HEK293 (cell line): ENCODE data around the gene EHD1.

Experiments
- BCL11A ChIP-seq: fragments of 450-650 bp; formaldehyde crosslinking; IDR thresholded peaks from 2 replicates; pipeline ENCODE4 v1.5.1; 2016; ENCODE audit warnings: low read depth, missing biosample characterization, missing genetic modification characterization
- MZF1 ChIP-seq: fragments of 450-650 bp; formaldehyde crosslinking; IDR thresholded peaks from 2 replicates; pipeline ENCODE4 v1.5.1; 2017; ENCODE audit warnings: missing biosample characterization, missing genetic modification characterization, borderline replicate concordance
- PATZ1 ChIP-seq: fragments of 450-650 bp; formaldehyde crosslinking; IDR thresholded peaks from 2 replicates; pipeline ENCODE4 v1.5.1; 2016; ENCODE audit warnings: missing biosample characterization, missing genetic modification characterization
- PBX3 ChIP-seq: sonication (generic); formaldehyde crosslinking; IDR thresholded peaks from 2 replicates; pipeline ENCODE4 v1.8.1; 2022; ENCODE audit warnings: mild to moderate bottlenecking, moderate library complexity, missing genetic modification reagents
- SCRT2 ChIP-seq: fragments of 450-650 bp; formaldehyde crosslinking; IDR thresholded peaks from 2 replicates; pipeline ENCODE4 v1.5.1; 2016; ENCODE audit warnings: missing biosample characterization, missing genetic modification characterization
- TSHZ1 ChIP-seq: fragments of 450-650 bp; formaldehyde crosslinking; IDR thresholded peaks from 2 replicates; pipeline ENCODE4 v1.5.1; 2016; ENCODE audit warnings: missing biosample characterization, missing genetic modification characterization, borderline replicate concordance
- ZBTB10 ChIP-seq: fragments of 450-650 bp; formaldehyde crosslinking; IDR thresholded peaks from 2 replicates; pipeline ENCODE4 v1.5.1; 2016; ENCODE audit warnings: missing biosample characterization, missing genetic modification characterization
- ZBTB6 ChIP-seq: fragments of 450-650 bp; formaldehyde crosslinking; IDR thresholded peaks from 2 replicates; pipeline ENCODE4 v1.5.1; 2017; ENCODE audit warnings: missing biosample characterization, missing genetic modification characterization
- ZBTB7A ChIP-seq: fragments of 450-650 bp; formaldehyde crosslinking; IDR thresholded peaks from 2 replicates; pipeline ENCODE4 v1.5.1; 2016; ENCODE audit warnings: low read depth, missing biosample characterization, missing genetic modification characterization
- ZNF114 ChIP-seq: fragments of 450-650 bp; formaldehyde crosslinking; IDR thresholded peaks from 2 replicates; pipeline ENCODE4 v1.5.0; 2017; ENCODE audit warnings: missing biosample characterization, missing genetic modification characterization
- ZNF174 ChIP-seq: fragments of 450-650 bp; formaldehyde crosslinking; IDR thresholded peaks from 2 replicates; pipeline ENCODE4 v1.5.0; 2017; ENCODE audit warnings: missing biosample characterization, mild to moderate bottlenecking, missing genetic modification characterization
- ZNF398 ChIP-seq: fragments of 450-650 bp; formaldehyde crosslinking; IDR thresholded peaks from 2 replicates; pipeline ENCODE4 v1.5.1; 2017; ENCODE audit warnings: missing biosample characterization, missing genetic modification characterization
- ZNF423 ChIP-seq: fragments of 450-650 bp; formaldehyde crosslinking; IDR thresholded peaks from 2 replicates; pipeline ENCODE4 v1.5.1; 2016; ENCODE audit warnings: missing biosample characterization, missing genetic modification characterization
- ZNF513 ChIP-seq: fragments of 450-650 bp; IDR thresholded peaks from 2 replicates; pipeline ENCODE4 v1.5.1; 2018; ENCODE audit warnings: missing biosample characterization, missing genetic modification characterization
- ZNF571 ChIP-seq: fragments of 450-650 bp; formaldehyde crosslinking; IDR thresholded peaks from 2 replicates; pipeline ENCODE4 v1.5.0; 2017; ENCODE audit warnings: missing biosample characterization, missing genetic modification characterization
- ZNF585B ChIP-seq: fragments of 450-650 bp; formaldehyde crosslinking; IDR thresholded peaks from 2 replicates; pipeline ENCODE4 v1.5.1; 2016; ENCODE audit warnings: missing biosample characterization, missing genetic modification characterization
- ZNF610 ChIP-seq: fragments of 450-650 bp; formaldehyde crosslinking; IDR thresholded peaks from 2 replicates; pipeline ENCODE4 v1.5.1; 2016; ENCODE audit warnings: missing biosample characterization, missing genetic modification characterization, borderline replicate concordance
- ZNF626 ChIP-seq: fragments of 450-650 bp; sonication (Bioruptor Pico); formaldehyde crosslinking; IDR thresholded peaks from 2 replicates; pipeline ENCODE4 v1.5.1; 2018; ENCODE audit warnings: missing biosample characterization, missing genetic modification characterization, inconsistent platforms
- ZNF645 ChIP-seq: fragments of 450-650 bp; formaldehyde crosslinking; IDR thresholded peaks from 2 replicates; pipeline ENCODE4; 2016; ENCODE audit warnings: missing biosample characterization, missing genetic modification characterization
- ZNF654 ChIP-seq: fragments of 450-650 bp; formaldehyde crosslinking; IDR thresholded peaks from 2 replicates; pipeline ENCODE4 v1.5.1; 2016; ENCODE audit warnings: low read depth, missing biosample characterization, missing genetic modification characterization
- ZNF658 ChIP-seq: fragments of 450-650 bp; formaldehyde crosslinking; IDR thresholded peaks from 2 replicates; pipeline ENCODE4; 2016; ENCODE audit warnings: missing biosample characterization, missing genetic modification characterization
- ZNF701 ChIP-seq: fragments of 450-650 bp; formaldehyde crosslinking; IDR thresholded peaks from 2 replicates; pipeline ENCODE4 v1.5.1; 2016; ENCODE audit warnings: missing biosample characterization, missing genetic modification characterization
- ZSCAN23 ChIP-seq: fragments of 450-650 bp; formaldehyde crosslinking; IDR thresholded peaks from 2 replicates; pipeline ENCODE4 v1.5.1; 2016; ENCODE audit warnings: missing biosample characterization, missing genetic modification characterization

Gene EHD1

GRCh38 chr11:64844330-64845128 is 33.9 kb downstream of the EHD1 start, which contains the start of gene CDC42BPG (continued):
- TF ChIP-seq ZBTB10 (0 out of 2 replicates have a peak, but pooled peaks have one; percentile 46), SCRT2 (tag by site-specific recombination) (no peak), ZNF585B (tag by site-specific recombination) (no peak), BCL11A (tag by site-specific recombination) (no peak), ZNF654 (no peak), ZNF174 (tag by site-specific recombination) (no peak), ZNF423 (peak; percentile 76; the same call in 1 of the 2 replicates), ZNF645 (tag by site-specific recombination) (no peak), TSHZ1 (no peak), ZBTB7A (tag by site-specific recombination) (0 out of 2 replicates have a peak, but pooled peaks have one; percentile 2), ZNF114 (tag by site-specific recombination) (no peak), ZSCAN23 (no peak), ZNF610 (tag by site-specific recombination) (no peak), ZNF626 (tag by site-specific recombination) (no peak), ZNF398 (tag by site-specific recombination) (no peak), ZNF571 (tag by site-specific recombination) (no peak), MZF1 (tag by site-specific recombination) (no peak), ZNF513 (no peak), PBX3 (CRISPR knock-in tag) (peak; percentile 53; the same call in 1 of the 2 replicates), PATZ1 (tag by site-specific recombination) (peak; percentile 82; the same call in 1 of the 2 replicates), ZNF658 (tag by site-specific recombination) (no peak), ZBTB6 (tag by site-specific recombination) (0 out of 2 replicates have a peak, but pooled peaks have one; percentile 11), ZNF701 (no peak)
